ENCODE measurements around the gene VWA8.

DNA sequence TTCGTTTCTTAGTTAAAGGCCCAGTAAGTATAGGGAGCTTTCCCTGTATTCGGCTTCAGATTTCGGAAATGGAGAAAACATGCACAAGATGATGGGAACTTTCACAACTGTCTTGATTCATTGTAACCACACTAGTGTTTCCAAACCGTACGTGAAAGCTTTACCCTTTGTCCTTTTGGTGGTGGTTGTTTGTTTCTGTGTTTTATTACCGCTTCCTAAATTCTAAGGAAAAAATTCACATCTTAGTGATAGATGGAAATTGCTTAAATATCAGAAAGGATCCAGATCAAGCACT, 504 bp upstream of the VWA8 start:
- TF ChIP-seq, protein P1, sequence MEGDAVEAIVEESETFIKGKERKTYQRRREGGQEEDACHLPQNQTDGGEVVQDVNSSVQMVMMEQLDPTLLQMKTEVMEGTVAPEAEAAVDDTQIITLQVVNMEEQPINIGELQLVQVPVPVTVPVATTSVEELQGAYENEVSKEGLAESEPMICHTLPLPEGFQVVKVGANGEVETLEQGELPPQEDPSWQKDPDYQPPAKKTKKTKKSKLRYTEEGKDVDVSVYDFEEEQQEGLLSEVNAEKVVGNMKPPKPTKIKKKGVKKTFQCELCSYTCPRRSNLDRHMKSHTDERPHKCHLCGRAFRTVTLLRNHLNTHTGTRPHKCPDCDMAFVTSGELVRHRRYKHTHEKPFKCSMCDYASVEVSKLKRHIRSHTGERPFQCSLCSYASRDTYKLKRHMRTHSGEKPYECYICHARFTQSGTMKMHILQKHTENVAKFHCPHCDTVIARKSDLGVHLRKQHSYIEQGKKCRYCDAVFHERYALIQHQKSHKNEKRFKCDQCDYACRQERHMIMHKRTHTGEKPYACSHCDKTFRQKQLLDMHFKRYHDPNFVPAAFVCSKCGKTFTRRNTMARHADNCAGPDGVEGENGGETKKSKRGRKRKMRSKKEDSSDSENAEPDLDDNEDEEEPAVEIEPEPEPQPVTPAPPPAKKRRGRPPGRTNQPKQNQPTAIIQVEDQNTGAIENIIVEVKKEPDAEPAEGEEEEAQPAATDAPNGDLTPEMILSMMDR (IDR thresholded peaks at IDR 0.05; ENCODE audit: low read depth, low read length, poor library complexity, severe bottlenecking): no peak
- no peak for TF ChIP-seq EZH2phosphoT487 (IDR thresholded peaks at IDR 0.05; ENCODE audit: borderline replicate concordance, low read length)
